Measurements from ENCODE around the gene SLC30A5.

SLC30A5 gene

GRCh38 chr5:69167929-69168328, 74.1 kb downstream of the SLC30A5 start:
- DNase-seq: no peak

GRCh38 chr5:69170495-69170894, 76.7 kb downstream of the SLC30A5 start:
- DNase-seq: no peak

GRCh38 chr5:69170969-69171368, 77.2 kb downstream of the SLC30A5 start:
- no peak for DNase-seq

All from stimulated activated CD4-positive, alpha-beta T cell treated with anti-CD3 and anti-CD28 coated beads, Interleukin-4, amount 100 ng/mL, for 4 hours (primary cell).